GM12864 (cell line): Measurements from ENCODE around the gene TOP3B.

Experiments used
- DNase-seq: peaks from one replicate; pipeline ENCODE4 v3.0.0-alpha.2; 2011; ENCODE audit warnings: low read depth
- H3K4me3 ChIP-seq: 2 replicates; pipeline ENCODE4 v1.5.1; 2011; ENCODE audit warnings: mild to moderate bottlenecking, low read depth, low read length, control low read depth
- TF ChIP-seq, protein P1 (sequence below): IDR thresholded peaks from 2 replicates; pipeline ENCODE4 v1.5.1; 2011; ENCODE audit warnings: low read depth, mild to moderate bottlenecking, moderate library complexity, low read length, control low read depth, inconsistent platforms; ENCODE audit errors: missing control alignments

TOP3B gene

GRCh38 chr22:21948824-21949568, 33.6 kb downstream of the TOP3B start:
- TF ChIP-seq, protein P1, sequence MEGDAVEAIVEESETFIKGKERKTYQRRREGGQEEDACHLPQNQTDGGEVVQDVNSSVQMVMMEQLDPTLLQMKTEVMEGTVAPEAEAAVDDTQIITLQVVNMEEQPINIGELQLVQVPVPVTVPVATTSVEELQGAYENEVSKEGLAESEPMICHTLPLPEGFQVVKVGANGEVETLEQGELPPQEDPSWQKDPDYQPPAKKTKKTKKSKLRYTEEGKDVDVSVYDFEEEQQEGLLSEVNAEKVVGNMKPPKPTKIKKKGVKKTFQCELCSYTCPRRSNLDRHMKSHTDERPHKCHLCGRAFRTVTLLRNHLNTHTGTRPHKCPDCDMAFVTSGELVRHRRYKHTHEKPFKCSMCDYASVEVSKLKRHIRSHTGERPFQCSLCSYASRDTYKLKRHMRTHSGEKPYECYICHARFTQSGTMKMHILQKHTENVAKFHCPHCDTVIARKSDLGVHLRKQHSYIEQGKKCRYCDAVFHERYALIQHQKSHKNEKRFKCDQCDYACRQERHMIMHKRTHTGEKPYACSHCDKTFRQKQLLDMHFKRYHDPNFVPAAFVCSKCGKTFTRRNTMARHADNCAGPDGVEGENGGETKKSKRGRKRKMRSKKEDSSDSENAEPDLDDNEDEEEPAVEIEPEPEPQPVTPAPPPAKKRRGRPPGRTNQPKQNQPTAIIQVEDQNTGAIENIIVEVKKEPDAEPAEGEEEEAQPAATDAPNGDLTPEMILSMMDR: no peak
- no peak overlapping the region for H3K4me3 ChIP-seq
- no peak for DNase-seq

DNA sequence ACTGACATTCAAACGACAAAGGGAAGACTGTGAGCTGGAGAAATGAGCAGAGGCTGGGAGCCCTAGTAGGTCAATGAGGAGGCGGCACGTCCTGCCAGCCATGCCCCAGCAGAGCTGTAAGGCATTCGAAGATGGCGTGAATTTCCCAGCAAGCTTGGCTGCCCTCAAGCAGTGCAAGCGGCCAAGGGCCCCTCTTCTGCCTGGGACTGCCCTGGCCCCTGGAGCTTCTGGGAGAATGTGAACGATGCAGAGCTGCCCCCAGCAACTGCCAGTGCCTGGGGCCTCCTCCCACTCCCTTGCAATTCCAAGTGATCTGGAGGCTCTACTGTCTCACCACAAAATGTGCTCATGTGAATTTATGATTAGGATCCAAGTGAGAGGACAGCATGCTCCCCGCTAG, 34.2 kb downstream of the TOP3B start:
- TF ChIP-seq, protein P1: no peak
- no peak for DNase-seq
- H3K4me3 ChIP-seq: no peak overlapping the region

GRCh38 chr22:21947040-21948014, 35.3 kb downstream of the TOP3B start:
- DNase-seq: no peak
- no peak overlapping the region for H3K4me3 ChIP-seq

GRCh38 chr22:21946262-21946925, 36.2 kb downstream of the TOP3B start:
- no peak for DNase-seq
- TF ChIP-seq, protein P1: no peak
- no peak overlapping the region for H3K4me3 ChIP-seq

More at GRCh38 chr22:21947040-21948014, 35.3 kb downstream of the TOP3B start:
- TF ChIP-seq, protein P1: no peak

DNA sequence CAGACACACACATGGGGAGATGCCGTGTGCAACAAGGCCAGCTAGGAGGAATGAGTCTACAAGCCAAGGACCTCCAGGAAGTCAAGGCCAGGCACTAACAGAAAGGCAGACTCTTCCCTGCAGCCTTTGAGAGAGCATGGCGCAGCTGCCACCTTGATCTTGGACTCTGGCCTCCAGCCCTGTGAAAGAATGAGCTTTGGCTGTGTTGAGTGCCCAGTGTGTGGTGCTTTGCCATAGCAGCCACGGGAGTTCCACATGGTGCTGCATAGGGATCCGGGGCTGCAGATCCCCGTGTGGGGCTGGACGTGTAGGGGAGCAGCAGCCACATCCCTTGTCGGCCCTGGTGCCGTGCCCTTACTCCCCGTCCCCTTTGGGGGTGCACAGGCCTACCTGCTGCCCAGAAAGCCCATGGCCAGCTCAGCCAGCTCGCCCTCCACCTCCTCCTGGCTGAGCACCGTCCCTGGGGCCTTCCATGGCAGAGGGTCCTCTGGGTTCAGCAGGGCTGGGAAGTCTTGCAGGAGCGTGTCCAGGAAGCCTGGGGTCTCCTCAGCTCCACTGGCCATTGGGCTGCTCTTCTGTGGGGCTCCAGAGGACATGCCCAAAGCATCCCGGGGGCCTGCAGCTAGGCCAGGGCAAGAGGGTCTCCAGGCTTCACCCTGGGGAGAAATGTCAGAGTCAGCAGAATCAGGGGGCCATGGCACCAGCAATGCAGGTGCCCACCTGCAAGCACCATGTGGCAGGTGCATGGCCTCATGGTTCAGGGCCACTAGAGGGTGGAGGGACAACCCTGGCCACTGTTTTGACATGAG, 36.9 kb downstream of the TOP3B start:
- DNase-seq: no peak
- no peak overlapping the region for H3K4me3 ChIP-seq
- TF ChIP-seq, protein P1: no peak

- no peak for DNase-seq
- TF ChIP-seq, protein P1: no peak
- H3K4me3 ChIP-seq: no peak overlapping the region
Observed at GRCh38 chr22:21944871-21945270, 37.7 kb downstream of the TOP3B start.
